HG03103 (cell line): ENCODE measurements around the gene TMEM134.
"Not testable (repeated sequence)": the region's sequence is repeated elsewhere in the genome, so short reads cannot be mapped to it uniquely, and the experiment has no call there.

Experiments used
- ATAC-seq: cut with Tn5 transposase; IDR thresholded peaks from one replicate; pipeline ENCODE4 v1.9.1; 2021; ENCODE audit warnings: low read depth; ENCODE audit not compliant: unreplicated experiment

The TMEM134 gene

DNA sequence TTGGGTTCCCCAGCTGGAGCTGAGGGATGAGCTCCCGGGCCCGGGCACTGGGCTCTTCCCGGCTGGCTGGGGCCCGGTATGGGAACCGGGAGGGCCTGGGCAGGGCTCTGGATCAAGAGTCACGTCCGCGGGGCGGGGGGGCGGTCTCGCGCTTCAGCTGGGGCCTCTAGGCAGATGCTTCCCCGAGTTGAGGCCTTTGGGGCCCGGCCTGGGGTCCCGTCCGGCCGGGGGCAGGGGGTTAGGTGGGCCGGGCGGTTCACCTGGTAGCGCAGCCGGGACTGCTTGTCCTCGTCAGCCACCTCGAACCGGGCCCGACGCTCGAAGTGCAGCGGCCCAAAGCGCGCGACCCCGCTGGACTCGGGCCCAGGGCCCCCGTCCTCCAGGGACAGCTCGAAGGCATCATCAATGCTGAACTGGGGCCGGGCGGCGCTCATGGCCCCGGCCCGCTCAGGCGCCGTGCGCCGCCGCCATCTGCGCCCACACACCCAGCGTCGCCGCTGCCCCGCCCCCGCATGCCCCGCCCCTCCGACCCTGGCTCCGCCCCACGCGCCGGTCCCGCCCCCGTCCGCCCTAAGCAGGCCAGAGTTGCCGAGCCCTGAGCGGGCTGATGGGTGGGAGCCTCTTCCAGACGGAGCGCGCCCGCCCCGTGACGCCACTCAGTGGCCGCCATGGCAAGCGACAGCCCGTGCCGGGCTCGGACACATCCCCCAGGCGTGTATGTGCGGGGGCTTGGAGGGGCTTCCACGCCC, at the start of gene TMEM134:
Gene TMEM134, minus strand, starts transcription at position 493 of the 749 bp plus-strand sequence. Its CDS starts 59 bp downstream, at position 434.
- peak; percentile 45 for ATAC-seq

DNA sequence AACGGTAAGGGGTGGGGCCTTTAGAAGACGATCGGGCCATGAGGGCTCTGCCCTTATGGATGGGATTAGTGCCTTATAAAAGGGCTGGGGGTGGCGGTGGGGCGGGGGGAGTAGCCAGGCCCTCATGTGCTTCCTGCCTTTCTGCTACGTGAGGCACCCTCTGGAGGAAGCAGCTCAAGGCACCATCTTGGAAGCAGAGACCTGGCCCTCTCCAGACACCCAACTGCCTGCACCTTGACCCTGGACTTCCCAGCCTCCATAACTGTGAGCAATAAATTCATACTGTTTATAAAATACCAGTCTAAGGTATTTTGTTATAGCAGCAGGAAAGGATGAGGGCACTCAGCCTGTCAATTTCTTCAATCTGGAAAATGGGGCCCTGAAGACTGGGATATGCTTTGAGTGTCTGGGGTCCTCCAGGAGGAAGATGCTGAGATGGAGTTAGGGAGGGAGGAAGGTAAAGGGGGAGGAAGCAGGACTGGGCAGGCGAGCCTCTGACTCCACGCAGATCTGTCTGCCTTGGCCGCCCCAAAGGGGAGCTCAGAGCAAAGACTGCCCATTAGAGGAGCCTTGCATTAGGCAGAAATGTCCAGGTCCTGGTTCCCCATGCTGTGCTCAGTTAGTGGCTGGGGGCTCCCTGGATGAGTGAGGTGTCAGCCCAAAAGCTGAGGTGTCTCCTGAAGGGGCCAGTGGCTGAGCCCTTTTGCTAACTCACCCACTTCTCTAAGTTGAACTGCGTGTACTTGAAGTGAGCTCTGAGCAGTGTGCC, 48.9 kb upstream of the TMEM134 start:
- no peak for ATAC-seq

GRCh38 chr11:67516806-67517205, 47.8 kb upstream of the TMEM134 start:
- ATAC-seq: no peak

DNA sequence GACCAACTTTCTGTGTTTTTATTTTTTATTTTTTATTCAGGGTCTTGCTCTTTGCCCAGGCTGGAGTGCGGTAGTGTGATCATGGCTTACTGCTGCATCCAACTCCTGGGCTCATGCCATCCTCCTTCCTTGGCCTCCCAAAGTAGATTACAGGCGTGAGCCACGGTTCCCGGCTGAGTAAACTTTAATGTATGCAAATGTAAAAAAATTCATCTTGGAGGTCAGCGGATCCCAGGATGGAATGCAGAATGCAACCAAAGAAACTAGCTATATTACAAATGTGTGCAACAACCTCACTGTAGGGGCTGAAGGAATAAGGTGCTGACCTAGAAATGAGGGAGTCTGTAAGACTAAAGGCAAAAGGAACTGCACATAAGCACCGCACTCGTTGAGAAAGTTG, 45.1 kb upstream of the TMEM134 start:
- no peak for ATAC-seq

DNA sequence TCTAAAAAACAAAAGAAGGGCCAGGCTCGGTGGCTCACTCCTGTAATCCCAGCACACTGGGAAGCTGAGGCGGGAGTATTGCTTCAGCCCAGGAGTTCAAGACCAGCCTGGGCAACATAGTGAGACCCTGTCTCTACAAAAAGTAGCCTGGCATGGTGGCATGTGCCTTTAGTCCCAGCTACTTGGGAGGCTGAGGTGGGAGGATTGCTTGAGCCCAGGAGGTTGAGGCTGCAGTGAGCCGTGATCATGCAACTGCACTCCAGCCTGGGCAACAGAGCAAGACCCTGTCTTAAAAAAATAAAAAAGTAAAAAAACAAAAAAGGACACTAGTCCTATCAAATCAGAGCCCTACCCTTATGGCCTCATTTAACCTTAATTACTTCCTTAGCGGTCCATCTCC, 42.5 kb upstream of the TMEM134 start:
- ATAC-seq: not testable (repeated sequence)

- no peak for ATAC-seq
These were observed 40.9 kb upstream of the TMEM134 start for GRCh38 chr11:67510023-67510345.

GRCh38 chr11:67508486-67509121, 39.6 kb upstream of the TMEM134 start:
- peak; percentile 37 for ATAC-seq

DNA sequence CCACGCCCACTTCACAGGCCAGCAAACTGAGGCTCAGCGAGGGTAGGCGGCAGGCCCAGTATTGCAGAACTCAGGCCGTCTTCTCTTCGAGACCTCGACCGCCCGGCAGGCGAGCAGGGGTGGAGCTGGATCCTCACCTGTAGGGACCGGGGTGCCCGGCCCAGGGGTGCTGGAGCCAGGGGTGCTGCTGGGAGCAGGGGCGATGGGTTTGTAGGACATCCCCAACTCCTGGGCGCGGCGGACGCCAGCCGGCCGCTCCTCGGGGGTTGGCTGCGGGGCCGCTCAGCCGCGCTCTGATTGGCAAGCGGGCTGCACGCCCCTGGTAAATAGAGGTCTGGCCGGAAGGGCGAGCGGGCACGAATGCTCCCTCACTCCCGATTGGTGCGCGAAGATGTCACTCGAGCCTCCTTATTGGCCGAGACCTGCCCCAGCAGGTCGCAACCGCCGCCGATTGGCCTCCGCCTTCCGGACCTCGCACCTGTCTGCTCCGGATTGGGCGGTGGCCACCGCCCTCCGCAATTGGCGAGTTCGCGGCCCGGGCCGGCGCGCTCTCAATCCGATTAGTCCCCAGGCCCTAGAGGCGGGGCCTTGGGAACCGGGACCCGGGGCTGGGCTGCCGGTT, 38.9 kb upstream of the TMEM134 start, which contains the start of gene CDK2AP2:
Gene CDK2AP2, minus strand, starts transcription at position 299 of the 622 bp plus-strand sequence. Its CDS starts 80 bp downstream, at position 219.
- ATAC-seq: peak; percentile 65

- ATAC-seq: no peak
These were observed 38.3 kb upstream of the TMEM134 start for GRCh38 chr11:67507242-67507863.

DNA sequence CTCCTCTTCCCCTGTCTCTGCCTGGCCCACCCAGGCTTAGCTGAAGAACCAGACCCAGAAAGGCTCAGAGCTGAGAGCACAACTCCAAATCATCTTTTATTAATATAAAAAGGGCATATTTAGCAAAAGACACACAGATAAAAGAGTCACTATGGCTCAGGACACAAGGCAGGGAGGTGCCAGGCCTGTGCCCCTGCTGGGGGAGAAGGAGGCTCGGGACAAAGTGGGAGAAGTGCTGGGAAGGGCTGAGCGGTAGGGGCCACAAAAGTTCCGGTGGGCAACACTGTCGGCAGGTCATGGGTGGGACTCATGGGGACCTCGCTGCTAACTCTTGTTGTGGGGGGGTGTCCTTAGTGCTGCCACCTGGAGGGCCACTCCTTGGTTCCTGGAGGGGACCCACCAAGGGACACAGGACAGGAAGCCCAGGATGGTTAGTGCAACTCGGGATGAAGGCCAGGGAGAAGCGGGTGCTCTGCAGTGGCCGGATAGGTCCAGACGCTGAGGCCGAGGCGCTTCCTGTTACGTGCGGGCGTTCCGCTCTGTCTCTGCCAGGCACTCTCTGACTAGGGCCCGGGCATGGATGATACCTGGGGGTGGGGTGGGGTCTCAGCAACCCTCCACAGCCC, 37.5 kb upstream of the TMEM134 start:
- no peak for ATAC-seq

DNA sequence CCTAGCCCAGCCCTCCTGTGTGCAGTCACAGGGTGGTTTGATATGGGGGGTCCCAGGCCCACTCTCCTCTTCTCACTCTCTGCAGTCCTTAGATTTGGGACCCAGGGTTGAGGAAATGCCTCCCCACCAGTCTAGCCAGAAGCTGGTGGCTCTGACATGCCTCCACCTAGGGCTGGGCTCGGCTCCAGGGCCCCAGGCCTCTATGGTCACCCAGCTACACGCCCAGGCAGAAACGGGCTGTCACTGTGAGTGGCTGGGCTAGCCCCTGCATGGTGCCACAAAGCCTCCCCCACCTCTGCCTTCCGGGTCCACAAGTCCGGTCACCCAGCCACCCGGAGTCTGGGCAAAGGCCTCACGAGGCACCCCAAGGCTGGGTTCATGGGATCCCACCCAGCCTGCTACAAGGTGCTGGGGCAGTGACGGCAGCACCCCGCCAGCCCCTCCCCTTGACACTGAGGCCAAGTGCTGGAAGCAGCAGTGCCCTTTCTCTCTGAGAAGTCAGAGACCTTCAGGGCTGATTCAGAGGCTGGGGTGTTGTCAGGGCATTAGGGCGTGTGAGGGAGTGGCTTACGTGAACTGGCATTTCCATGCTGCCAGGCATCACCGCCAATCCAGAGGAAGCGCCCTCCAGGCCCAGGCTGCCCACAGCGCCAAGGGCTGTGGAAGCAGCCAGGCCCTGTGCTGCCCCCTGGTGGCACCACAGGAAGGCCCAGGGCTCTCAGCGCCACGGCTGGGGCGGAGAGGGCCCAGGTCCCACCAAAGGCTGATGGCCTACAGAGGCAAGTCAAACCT, 36.8 kb upstream of the TMEM134 start:
- ATAC-seq: no peak

GRCh38 chr11:67504950-67505581, 36.0 kb upstream of the TMEM134 start, which contains the start of gene PITPNM1:
TSS of gene PITPNM1 (minus strand) at chr11:67505363. CDS start at chr11:67504180, 1,183 bp downstream.
- no peak for ATAC-seq

DNA sequence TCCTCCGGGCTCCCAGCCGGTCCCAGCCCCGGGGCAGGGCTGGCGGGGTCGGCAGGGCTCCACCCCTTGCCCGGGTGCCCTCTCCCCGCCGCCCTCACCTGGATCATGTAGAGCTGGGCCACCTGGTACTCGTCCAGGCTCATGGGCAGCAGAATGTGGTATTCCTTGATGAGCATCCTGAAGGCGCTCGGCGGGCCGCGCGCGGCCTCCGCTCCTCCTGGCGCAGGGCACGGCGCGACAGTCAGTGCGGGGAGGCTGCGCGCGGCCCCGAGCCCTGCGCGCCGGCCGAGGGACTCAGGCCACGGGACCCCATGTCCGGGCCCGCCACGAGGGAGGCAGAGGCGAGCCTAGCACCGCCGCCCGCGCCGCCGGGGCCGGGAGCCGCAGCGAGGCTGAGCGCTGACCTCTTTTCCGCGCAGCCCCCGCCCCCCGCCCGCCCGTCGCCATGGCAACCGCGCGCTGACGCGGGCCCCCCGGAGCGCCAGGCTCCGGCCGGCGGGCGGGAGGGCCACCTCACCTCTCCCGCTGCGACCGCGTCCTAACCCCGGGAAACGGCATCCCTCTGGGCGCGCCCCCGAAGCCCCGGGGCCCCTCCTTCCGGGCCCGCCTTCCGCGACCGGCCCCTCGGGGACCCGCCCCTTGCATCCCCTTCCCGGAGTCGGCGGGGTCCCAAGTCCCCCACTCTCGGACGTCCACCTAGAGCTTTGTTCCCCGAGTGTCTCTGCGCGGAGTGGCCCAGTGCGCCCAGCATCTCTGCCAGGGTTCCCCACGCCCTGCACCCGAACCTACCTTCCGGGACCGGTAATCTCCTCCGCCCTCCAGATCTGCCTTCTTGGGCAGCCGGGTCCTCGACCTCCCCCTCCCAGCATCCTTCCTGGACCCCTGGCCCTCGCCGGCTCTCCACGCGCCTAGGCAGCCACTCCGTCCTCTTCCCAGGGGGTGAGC, 35.2 kb upstream of the TMEM134 start:
- no peak for ATAC-seq

DNA sequence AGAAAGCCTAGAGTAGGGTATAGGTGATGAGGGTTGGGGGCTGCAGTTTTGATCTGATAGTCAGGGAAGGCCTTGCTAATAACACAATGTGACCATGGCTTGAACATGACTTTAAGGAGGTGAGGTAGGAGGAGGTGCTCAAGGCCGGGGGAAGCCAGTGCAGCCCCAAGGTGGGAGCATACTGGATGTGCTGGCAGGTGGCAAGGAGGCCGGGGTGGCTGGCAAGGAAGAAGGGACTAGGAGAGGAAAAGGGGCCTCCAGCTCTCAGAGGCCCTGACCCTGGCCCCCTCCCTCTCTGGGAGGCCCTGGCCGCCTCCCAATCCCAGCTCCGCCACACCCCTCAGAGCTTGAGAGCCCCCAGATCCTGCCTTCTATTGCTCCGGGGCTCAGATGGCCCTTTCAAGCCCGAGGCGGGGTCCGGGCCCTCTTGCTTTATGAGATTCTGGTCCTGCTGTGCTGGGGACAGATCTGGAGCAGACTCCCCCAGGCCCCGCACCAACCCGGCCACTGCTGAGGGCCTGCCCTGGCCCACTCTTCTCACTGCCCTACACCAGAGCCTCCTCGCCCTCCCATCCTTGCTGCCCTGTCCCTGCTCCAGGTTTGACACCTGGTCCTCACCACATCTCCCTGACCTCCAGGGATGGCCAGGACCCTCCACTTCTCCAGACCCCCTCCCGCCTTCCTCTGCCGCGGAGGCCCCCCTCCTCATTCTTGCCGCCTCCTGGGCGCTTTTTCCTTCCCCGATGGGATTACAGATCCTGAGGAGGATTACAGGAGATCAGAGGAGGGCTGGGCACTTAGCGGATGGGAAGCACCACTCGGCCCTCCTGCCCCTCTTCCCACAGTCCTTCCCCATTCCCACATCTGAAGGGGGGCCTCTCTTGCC, 34.3 kb upstream of the TMEM134 start:
- no peak for ATAC-seq

DNA sequence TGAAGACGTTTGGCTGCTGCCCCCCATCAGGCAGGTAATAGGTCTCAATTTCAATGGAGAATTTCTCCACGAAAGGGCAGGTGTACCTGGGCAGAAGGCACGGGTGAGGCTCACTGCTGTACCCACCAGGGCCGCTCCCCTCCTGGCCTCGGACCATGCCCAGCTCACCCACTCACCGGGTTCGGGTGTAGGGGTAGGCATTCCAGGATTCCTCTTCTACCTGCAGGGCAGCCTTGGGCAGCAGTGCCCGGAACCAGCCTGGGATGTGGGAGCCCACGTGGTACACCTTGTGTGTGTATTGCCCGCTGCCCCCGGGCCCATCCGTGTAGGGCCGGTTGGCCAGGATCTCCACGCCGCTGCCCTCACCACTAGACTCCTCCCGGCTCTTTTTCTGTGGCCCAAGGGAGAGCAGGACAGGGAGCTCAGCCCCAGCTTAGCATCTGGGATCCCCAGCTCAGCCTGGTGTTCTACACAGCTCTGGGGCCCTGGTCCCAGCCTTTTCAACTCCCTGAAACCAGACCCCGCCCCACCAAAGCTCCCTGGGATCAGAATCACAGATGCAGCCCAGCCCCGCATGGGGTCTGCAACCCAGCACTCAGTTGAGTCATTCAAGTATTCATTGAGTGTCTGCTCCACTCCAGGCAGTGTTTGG, 33.4 kb upstream of the TMEM134 start:
- ATAC-seq: no peak

GRCh38 chr11:67501854-67502253, 32.8 kb upstream of the TMEM134 start:
- ATAC-seq: no peak
